GM21381 (cell line): Measurements from ENCODE around the gene PNKD.

ENCODE experiments used
- ATAC-seq: cut with Tn5 transposase; IDR thresholded peaks from one replicate; pipeline ENCODE4 v1.9.1; 2021; ENCODE audit warnings: mild to moderate bottlenecking, moderate library complexity; ENCODE audit not compliant: unreplicated experiment

Gene PNKD

GRCh38 chr2:218334531-218334930 is 64.2 kb downstream of the PNKD start:
- no peak for ATAC-seq

DNA sequence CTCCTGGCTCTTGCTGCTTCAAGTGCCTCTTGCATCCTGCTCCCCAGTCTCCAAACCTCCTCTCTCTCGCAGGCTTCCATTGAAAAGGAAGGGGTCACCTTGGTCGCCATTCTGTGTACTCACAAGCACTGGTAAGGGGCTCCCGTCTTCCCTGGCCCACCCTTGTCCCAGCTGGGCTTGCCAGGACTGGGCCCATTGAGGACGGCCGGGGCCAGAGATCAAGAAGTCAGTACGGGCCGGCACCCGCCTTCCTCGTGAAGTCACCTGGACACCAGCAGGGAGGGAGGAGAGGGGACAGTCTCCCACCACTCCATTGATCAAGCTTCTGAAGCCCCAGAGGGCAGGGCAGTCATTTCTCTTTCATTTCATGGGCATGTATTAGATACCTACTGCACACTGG is 70.3 kb downstream of the PNKD start:
- ATAC-seq = no peak

- ATAC-seq = no peak
These were observed 71.1 kb downstream of the PNKD start for GRCh38 chr2:218341381-218341780.

DNA sequence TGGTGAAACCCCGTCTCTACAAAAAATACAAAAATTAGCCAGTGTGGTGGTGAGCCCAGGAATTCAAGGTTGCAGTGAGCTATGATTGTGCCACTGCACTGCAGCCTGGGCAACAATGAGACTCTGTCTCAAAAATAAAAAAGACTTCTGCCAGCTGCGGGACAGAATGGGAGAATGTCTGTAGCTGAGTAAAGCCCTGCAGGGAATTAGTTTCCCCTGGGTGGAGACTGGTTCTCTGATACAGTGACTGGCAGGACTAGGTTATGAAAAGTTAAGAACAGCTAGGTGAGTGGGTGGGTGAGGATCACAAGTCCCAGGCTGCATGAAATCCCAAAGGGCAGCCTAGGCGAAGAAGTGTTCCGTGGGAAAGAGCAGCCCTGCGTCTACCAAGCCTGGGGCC is 72.5 kb downstream of the PNKD start:
- no peak for ATAC-seq

GRCh38 chr2:218343591-218343990 is 73.3 kb downstream of the PNKD start:
- no peak for ATAC-seq

DNA sequence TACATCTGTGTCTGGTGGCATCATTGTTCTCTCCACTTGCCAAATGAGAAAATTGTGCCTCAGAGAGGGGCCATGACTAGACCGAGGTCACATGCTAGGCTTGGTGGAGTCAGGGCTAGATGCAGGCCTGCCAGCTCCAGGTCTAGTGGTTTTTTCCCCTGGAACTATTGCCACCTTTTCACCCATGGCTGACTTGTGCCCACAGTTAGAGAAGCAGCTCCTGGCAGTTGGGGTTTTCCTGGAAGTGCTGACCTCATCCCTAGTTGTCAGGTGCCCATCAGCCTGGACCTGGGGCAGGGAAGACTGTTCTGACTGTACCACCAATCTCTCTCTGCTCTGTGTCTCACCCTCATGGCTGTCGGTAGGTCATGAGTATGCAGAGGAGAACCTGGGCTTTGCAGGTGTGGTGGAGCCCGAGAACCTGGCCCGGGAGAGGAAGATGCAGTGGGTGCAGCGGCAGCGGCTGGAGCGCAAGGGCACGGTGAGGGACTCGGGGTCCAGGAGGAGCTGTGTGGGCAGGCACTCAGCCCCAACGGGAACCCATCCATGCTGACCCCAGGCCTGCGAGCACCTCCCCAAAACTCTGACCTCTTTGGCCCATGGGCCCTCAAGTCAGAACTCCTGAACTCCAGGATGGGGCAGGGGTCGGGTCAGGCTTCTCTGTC is 73.9 kb downstream of the PNKD start:
- ATAC-seq = no peak

- ATAC-seq = no peak
These were observed 74.6 kb downstream of the PNKD start for GRCh38 chr2:218344755-218345417.

DNA sequence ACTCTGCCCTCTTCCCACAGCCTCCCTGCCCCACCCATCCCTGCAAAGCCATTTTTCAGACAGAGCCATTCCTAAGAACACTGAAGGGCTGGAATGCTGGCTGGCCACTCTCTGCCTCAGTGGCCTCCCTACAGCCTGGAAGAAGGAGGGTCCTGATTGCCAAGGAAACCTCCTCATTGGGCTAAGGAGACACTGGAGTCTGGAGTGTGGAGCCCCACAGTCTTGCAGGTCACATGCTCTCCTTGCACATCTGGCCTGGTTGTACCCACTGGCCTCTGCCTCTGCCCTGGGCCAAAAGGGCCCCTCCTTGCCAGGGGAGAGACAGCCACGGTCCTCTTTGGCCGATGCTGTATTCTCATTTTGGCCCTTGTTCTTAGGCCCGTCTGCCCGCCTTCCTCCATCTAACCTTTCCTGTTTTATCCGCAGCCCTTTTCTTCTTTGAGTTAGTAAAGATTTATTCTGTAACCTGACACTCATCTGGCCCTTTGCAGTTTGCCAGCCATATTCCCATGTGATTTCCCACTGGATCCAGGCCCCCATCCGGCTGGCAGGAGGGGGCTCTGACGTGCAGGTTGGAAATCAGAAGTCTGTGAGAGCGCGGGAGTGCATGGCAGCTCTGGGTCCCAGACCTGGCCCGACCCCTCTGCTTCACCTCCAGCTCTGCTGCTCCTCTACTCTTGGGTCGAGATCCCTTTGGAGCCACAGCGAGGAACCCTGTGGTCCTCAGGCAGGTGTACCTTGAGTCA is 75.3 kb downstream of the PNKD start:
- ATAC-seq = no peak

DNA sequence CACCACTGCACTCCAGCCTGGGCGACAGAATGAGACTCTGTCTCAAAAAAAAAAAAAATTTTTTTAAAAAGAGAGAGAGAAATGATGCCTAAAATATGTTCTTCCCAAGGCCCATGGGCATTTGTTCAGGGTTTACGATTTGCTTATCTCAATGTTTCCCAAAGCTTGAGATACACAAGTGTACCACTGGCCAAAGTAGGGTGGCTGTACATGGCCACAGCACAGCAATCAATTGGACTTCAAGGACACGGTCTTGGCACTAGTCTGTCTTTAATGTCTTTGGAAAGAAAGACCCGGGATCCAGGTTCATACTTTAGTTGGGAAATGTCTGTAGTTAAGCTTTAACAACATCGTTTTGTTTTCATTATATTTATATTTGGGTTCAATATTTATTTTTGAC is 76.9 kb downstream of the PNKD start:
- no peak for ATAC-seq

DNA sequence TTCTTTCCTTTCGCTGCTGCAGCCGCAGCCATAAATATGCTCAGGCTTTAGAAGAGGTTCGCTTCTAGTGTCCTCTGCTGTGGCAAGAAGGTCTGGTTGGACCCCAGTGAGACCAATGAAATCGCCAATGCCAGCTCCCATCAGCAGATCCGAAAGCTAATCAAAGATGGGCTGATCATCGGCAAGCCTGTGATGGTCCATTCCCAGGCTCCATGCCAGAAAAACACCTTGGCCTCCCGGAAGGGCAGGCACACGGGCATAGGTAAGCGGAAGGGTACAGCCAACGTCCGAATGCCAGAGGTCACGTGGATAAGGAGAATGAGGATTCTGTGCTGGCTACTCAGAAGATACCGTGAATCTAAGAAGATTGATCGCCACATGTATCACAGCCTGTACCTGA is 83.7 kb downstream of the PNKD start:
- ATAC-seq = no peak

GRCh38 chr2:218354850-218355443 is 84.6 kb downstream of the PNKD start:
- ATAC-seq = no peak

GRCh38 chr2:218357236-218358177 is 87.2 kb downstream of the PNKD start:
- ATAC-seq = no peak

- ATAC-seq = no peak
These were observed 90.1 kb downstream of the PNKD start for GRCh38 chr2:218360453-218360852.

DNA sequence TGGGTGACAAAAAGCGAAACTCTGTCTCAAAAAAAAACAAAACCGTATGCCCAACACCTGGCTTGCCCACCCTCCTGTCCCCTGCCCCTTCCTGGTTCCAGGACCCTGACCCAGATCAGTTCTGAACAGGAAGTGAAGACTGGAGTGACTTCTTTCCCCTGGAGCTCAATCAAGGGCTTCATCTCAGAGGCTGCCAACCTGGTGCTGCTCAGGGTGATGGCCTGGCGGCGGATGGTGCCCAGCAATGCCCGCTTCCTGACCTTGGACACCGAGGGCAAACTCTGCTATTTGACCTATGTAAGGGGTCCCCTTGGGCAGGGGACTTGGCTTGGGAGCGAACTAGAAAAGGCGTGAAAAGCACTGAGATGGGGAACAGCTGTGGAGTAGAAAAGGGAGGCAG is 92.3 kb downstream of the PNKD start:
- ATAC-seq = no peak

DNA sequence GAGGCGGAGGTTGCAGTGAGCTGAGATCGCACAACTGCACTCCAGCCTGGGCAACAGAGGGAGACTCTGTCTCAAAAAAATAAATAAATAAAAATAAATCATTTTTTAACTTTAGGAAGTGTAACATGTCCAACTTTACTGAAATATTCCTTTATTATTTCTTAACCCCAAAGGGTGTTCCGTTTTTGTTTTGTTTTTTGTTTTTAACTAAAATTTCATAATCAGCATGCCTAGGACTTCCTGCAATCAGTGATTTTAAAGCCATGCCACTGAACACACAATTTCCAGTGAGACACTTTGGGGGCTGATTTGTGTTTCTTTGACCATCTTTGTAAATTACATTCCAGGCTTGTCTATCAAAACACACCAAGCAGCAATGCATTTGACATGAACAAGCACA is 93.4 kb downstream of the PNKD start:
- ATAC-seq = no peak

GRCh38 chr2:218364196-218364595 is 93.9 kb downstream of the PNKD start:
- ATAC-seq = no peak

- ATAC-seq = no peak
These were observed 96.5 kb downstream of the PNKD start for GRCh38 chr2:218366621-218367414.

- peak; percentile 98 for ATAC-seq
These were observed 97.3 kb downstream of the PNKD start for GRCh38 chr2:218367415-218368149.

DNA sequence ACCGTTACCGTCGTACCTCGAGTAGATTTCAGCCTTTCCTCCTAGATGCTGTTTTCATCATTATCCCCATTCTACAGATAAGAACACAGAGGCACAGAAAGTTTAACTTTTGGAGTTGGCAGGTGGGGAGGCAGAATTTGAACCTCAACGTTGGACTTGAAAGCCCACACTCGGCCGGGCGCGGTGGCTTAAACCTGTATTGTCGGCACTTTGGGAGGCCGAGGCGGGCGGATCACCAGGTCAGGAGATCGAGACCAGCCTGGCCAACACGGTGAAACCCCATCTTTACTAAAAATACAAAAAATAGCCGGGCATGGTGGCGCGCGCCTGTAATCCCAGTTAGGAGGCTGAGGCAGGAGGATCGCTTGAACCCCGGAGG is 97.8 kb downstream of the PNKD start:
- ATAC-seq = no peak
